Nephron progenitor cell (in vitro differentiated cells): ENCODE data around the gene KIAA1217.

Experiments used
- DNase-seq: peaks from one replicate; pipeline ENCODE4 v3.0.0; 2021
- H3K27ac Mint-ChIP-seq: 2 replicates; pipeline ENCODE4 v1.8.0; 2021; ENCODE audit warnings: mild to moderate bottlenecking, moderate library complexity, mixed read lengths
- H3K27me3 Mint-ChIP-seq: 2 replicates; pipeline ENCODE4 v1.8.0; 2021; ENCODE audit warnings: mild to moderate bottlenecking, low read depth, mixed read lengths; ENCODE audit not compliant: poor library complexity
- H3K36me3 Mint-ChIP-seq: 2 replicates; pipeline ENCODE4 v1.8.0; 2021; ENCODE audit warnings: low read depth, mixed read lengths
- H3K4me1 Mint-ChIP-seq: 2 replicates; pipeline ENCODE4 v1.8.0; 2021; ENCODE audit warnings: mixed read lengths
- H3K4me3 Mint-ChIP-seq: 2 replicates; pipeline ENCODE4 v1.8.0; 2021; ENCODE audit warnings: mild to moderate bottlenecking, moderate library complexity, mixed read lengths
- H3K9me3 Mint-ChIP-seq: 2 replicates; pipeline ENCODE4 v1.8.0; 2021; ENCODE audit warnings: mild to moderate bottlenecking, moderate library complexity, mixed read lengths
- CTCF ChIP-seq: fragments of 200-600 bp; sonication (generic); IDR thresholded peaks from 2 replicates; pipeline ENCODE4 v1.5.0; 2021; ENCODE audit warnings: antibody characterized with exemption

KIAA1217 gene

DNA sequence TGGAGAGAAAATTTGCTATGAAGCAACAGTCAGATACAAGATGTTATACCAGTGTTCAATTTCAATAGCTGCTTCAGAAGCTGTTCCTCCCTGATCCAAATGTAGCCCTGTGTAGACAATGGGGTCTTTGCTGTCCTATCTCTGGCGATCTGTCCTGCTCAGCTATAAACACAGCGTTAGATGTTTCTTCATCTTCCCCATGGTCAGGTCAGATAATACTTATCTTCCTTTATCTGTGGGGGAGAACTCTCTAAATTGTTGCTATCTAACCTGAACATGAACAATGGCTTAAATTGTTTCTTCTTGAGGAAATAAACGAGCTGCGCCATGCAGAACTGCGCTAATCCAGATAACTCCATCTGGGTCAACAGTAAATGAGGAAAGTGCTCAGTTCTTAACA, 15.6 kb upstream of the KIAA1217 start:
- no peak for DNase-seq
- Mint-ChIP-seq H3K4me1 (peaks cover 24% of the 10 kb centered on the region), H3K36me3 (no peaks in the 10 kb centered on the region), H3K4me3 (no peak overlapping the region), H3K9me3 (no peaks in the 10 kb centered on the region), H3K27me3 (peaks cover 3% of the 10 kb centered on the region), H3K27ac (no peak overlapping the region)
- TF ChIP-seq CTCF, result no peak

DNA sequence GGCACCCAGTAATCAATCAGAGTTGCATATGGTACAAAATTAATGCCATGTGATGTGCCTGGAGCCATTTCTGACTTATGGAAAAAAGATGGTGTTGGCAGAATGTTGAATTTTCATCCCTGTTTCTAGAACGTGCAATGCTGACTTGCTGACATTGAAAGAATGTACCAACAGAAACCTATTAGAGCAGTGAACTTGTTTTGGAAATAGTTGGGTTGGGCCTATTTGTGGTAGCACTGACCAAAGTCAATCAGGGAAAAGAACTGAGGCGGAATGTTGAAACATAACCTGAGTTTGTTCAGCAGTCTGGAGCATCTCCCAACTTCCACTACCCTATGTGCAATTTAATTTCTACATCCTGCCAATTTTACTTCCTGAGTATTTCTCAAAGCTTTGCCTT, 11.7 kb upstream of the KIAA1217 start:
- H3K9me3 Mint-ChIP-seq, result no peaks in the 10 kb centered on the region
- DNase-seq, result no peak
- H3K4me1 Mint-ChIP-seq, result peaks cover 41% of the 10 kb centered on the region
- no peak overlapping the region for H3K4me3 Mint-ChIP-seq
- no peak for TF ChIP-seq CTCF
- no peak overlapping the region for H3K27ac Mint-ChIP-seq
- H3K36me3 Mint-ChIP-seq, result no peaks in the 10 kb centered on the region
- peaks cover 13% of the 10 kb centered on the region for H3K27me3 Mint-ChIP-seq

- no peak overlapping the region for H3K4me3 Mint-ChIP-seq
- no peaks in the 10 kb centered on the region for H3K9me3 Mint-ChIP-seq
- no peak for TF ChIP-seq CTCF
- peaks cover 10% of the 10 kb centered on the region for H3K27me3 Mint-ChIP-seq
- DNase-seq, result no peak
- H3K27ac Mint-ChIP-seq, result no peak overlapping the region
- no peaks in the 10 kb centered on the region for H3K36me3 Mint-ChIP-seq
- peaks cover 58% of the 10 kb centered on the region for H3K4me1 Mint-ChIP-seq
Observed at GRCh38 chr10:24201503-24202180, 7.3 kb upstream of the KIAA1217 start.

DNA sequence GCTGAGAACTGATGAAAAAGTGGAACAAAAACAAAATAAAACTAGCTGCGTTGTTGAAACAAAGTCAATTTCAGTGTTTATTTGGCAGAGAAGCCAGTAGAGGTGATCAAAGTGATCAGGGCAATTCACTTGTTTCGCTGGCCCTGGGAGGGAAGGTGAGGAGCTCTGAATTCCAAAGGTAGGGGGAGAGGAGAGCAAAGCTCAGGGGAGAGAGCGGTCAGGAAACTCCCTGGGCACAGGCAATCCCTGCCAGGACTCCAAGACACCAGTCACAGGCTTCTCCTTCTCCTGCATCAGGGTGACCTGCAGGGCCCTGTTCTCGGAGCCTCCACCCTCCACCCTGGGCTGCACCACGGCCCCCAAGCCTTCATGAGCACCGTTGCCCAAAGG, 6.8 kb upstream of the KIAA1217 start:
- no peak overlapping the region for H3K27ac Mint-ChIP-seq
- peak; percentile 24 for DNase-seq
- no peaks in the 10 kb centered on the region for H3K36me3 Mint-ChIP-seq
- H3K4me3 Mint-ChIP-seq, result no peak overlapping the region
- peaks cover 10% of the 10 kb centered on the region for H3K27me3 Mint-ChIP-seq
- TF ChIP-seq CTCF, result no peak
- no peaks in the 10 kb centered on the region for H3K9me3 Mint-ChIP-seq
- H3K4me1 Mint-ChIP-seq, result peaks cover 63% of the 10 kb centered on the region

DNA sequence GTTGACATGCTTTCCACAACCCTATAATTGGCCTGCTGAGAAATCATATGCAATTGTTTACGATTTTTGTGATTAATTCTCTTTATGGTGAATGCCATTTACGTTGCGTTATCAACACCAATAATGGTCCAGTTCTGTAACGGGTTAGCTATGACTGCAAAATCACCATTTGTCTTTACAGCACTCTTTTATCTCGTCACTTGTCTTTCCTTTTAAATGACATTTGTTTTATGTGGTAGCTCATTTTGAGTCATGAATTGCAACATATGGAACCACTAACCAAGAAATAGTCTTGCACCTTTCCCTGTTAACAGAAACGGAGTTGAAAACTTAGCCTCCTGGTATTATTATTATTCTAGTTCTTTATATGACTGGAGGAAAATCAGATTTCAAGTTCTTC, 3.1 kb upstream of the KIAA1217 start:
- no peak for TF ChIP-seq CTCF
- DNase-seq, result no peak
- Mint-ChIP-seq H3K36me3 (peaks cover 5% of the 10 kb centered on the region), H3K27me3 (peaks cover 2% of the 10 kb centered on the region), H3K4me1 (peaks cover 78% of the 10 kb centered on the region), H3K27ac (no peak overlapping the region), H3K9me3 (no peaks in the 10 kb centered on the region), H3K4me3 (no peak overlapping the region)

- no peak for DNase-seq
- Mint-ChIP-seq H3K27ac (peak overlapping the region; percentile 1), H3K4me3 (no peak overlapping the region), H3K4me1 (peaks cover 78% of the 10 kb centered on the region), H3K36me3 (peaks cover 9% of the 10 kb centered on the region), H3K27me3 (no peaks in the 10 kb centered on the region), H3K9me3 (no peaks in the 10 kb centered on the region)
- no peak for TF ChIP-seq CTCF
Observed at GRCh38 chr10:24206334-24206733, 2.6 kb upstream of the KIAA1217 start.
